ENCODE measurements around the gene ATG16L1.

The ATG16L1 gene

GRCh38 chr2:233227346-233227978 is 24.0 kb upstream of the ATG16L1 start:
- no peak for DNase-seq

- DNase-seq = no peak
Observed at GRCh38 chr2:233228376-233228775, 23.1 kb upstream of the ATG16L1 start.

GRCh38 chr2:233233618-233234230 is 17.7 kb upstream of the ATG16L1 start:
- no peak for DNase-seq

GRCh38 chr2:233234264-233234663 is 17.2 kb upstream of the ATG16L1 start:
- DNase-seq = no peak

GRCh38 chr2:233234996-233235395 is 16.5 kb upstream of the ATG16L1 start:
- DNase-seq = no peak

GRCh38 chr2:233235977-233236376 is 15.5 kb upstream of the ATG16L1 start:
- DNase-seq = no peak

GRCh38 chr2:233236820-233237589 is 14.5 kb upstream of the ATG16L1 start:
- DNase-seq = no peak

- no peak for DNase-seq
Observed at GRCh38 chr2:233240897-233241296, 10.6 kb upstream of the ATG16L1 start.

- DNase-seq = no peak
Observed at GRCh38 chr2:233241803-233242202, 9.7 kb upstream of the ATG16L1 start.

GRCh38 chr2:233242231-233242927 is 9.1 kb upstream of the ATG16L1 start:
- DNase-seq = no peak

- DNase-seq = no peak
Observed at GRCh38 chr2:233243348-233243747, 8.1 kb upstream of the ATG16L1 start.

GRCh38 chr2:233244818-233245217 is 6.7 kb upstream of the ATG16L1 start:
- no peak for DNase-seq

GRCh38 chr2:233245406-233245805 is 6.1 kb upstream of the ATG16L1 start:
- no peak for DNase-seq

- DNase-seq = no peak
Observed at GRCh38 chr2:233247116-233247515, 4.4 kb upstream of the ATG16L1 start.

GRCh38 chr2:233247744-233248143 is 3.7 kb upstream of the ATG16L1 start:
- no peak for DNase-seq

GRCh38 chr2:233248999-233249398 is 2.5 kb upstream of the ATG16L1 start:
- DNase-seq = no peak

- DNase-seq = no peak
Observed at GRCh38 chr2:233250568-233250967, 905 bp upstream of the ATG16L1 start.

- DNase-seq = no peak
Observed at GRCh38 chr2:233250985-233251305, 528 bp upstream of the ATG16L1 start.

GRCh38 chr2:233252227-233252626 is 754 bp downstream of the ATG16L1 start:
- no peak for DNase-seq

GRCh38 chr2:233255151-233255550 is 3.7 kb downstream of the ATG16L1 start:
- DNase-seq = no peak

GRCh38 chr2:233256048-233256447 is 4.6 kb downstream of the ATG16L1 start:
- no peak for DNase-seq

- no peak for DNase-seq
Observed at GRCh38 chr2:233258211-233258610, 6.7 kb downstream of the ATG16L1 start.

- DNase-seq = no peak
Observed at GRCh38 chr2:233259730-233260129, 8.3 kb downstream of the ATG16L1 start.

GRCh38 chr2:233260661-233261060 is 9.2 kb downstream of the ATG16L1 start:
- DNase-seq = no peak
